Brain microvascular endothelial cell (primary cell): Measurements from ENCODE around the gene RRAGC.
"Not testable (repeated sequence)": the region's sequence is repeated elsewhere in the genome, so short reads cannot be mapped to it uniquely, and the experiment has no call there.

Experiments
- DNase-seq: peaks from one replicate; pipeline ENCODE4 v3.0.0-alpha.2; 2020
- H3K27ac ChIP-seq: fragments of 250-450 bp; sonication (Bioruptor Pico); 2 replicates; pipeline ENCODE4 v1.5.1; 2020; ENCODE audit warnings: mild to moderate bottlenecking, moderate library complexity
- H3K27me3 ChIP-seq: fragments of 250-450 bp; sonication (Bioruptor Pico); replicated peaks from 2 replicates; pipeline ENCODE4 v1.5.1; 2020; ENCODE audit warnings: mild to moderate bottlenecking
- H3K36me3 ChIP-seq: fragments of 250-450 bp; sonication (Bioruptor Pico); replicated peaks from 2 replicates; pipeline ENCODE4 v1.5.1; 2020; ENCODE audit warnings: mild to moderate bottlenecking
- H3K4me3 ChIP-seq: 2 replicates; pipeline ENCODE4 v1.5.1; 2011; ENCODE audit warnings: low read depth, mild to moderate bottlenecking, control low read depth, low read length, moderate library complexity
- CTCF ChIP-seq: IDR thresholded peaks from 2 replicates; pipeline ENCODE4 v1.5.1; 2011; ENCODE audit warnings: low read depth, mild to moderate bottlenecking, moderate library complexity, low read length, control low read depth, inconsistent platforms; ENCODE audit errors: missing control alignments
- in situ Hi-C: cut with HindIII; loops from 2 replicates; pipeline ENCODE4 v1.10.0; 2017; ENCODE audit warnings: low sequenced_read_pairs, low pct_ligation_motif_present

The RRAGC gene

GRCh38 chr1:38817267-38818174, 42.1 kb downstream of the RRAGC start:
- Histone ChIP-seq H3K27me3 (peaks cover 60% of the 10 kb centered on the region), H3K27ac (no peak overlapping the region), H3K4me3 (peak overlapping the region; percentile 5), H3K36me3 (no peaks in the 10 kb centered on the region)
- in situ Hi-C loops = loop anchor here (25.0 kb wide), 1 partner anchor 780 kb away; the partner anchor contains the start of gene POU3F1
- no peak for TF ChIP-seq CTCF
- DNase-seq = no peak

GRCh38 chr1:38815903-38816627, 43.5 kb downstream of the RRAGC start:
- in situ Hi-C loops = loop anchor here (25.0 kb wide), 1 partner anchor 779 kb away; the partner anchor contains the start of gene POU3F1
- peaks cover 53% of the 10 kb centered on the region for H3K27me3 ChIP-seq
- no peak overlapping the region for H3K27ac ChIP-seq
- DNase-seq = no peak
- no peak overlapping the region for H3K4me3 ChIP-seq
- no peak for TF ChIP-seq CTCF
- no peaks in the 10 kb centered on the region for H3K36me3 ChIP-seq

GRCh38 chr1:38814984-38815464, 44.5 kb downstream of the RRAGC start:
- TF ChIP-seq CTCF = no peak
- Histone ChIP-seq H3K36me3 (no peaks in the 10 kb centered on the region), H3K27me3 (peaks cover 51% of the 10 kb centered on the region), H3K27ac (no peak overlapping the region), H3K4me3 (no peak overlapping the region)
- in situ Hi-C loops = loop anchor here (25.0 kb wide), 1 partner anchor 778 kb away; the partner anchor contains the start of gene POU3F1
- DNase-seq = no peak

GRCh38 chr1:38814444-38814983, 45.1 kb downstream of the RRAGC start:
- in situ Hi-C loops = loop anchor here (25.0 kb wide), 1 partner anchor 777 kb away; the partner anchor contains the start of gene POU3F1
- no peak overlapping the region for H3K27ac ChIP-seq
- DNase-seq = no peak
- H3K27me3 ChIP-seq = peaks cover 47% of the 10 kb centered on the region
- H3K4me3 ChIP-seq = no peak overlapping the region
- no peaks in the 10 kb centered on the region for H3K36me3 ChIP-seq
- TF ChIP-seq CTCF = no peak

GRCh38 chr1:38812981-38813380, 46.6 kb downstream of the RRAGC start:
- no peak for DNase-seq
- Histone ChIP-seq H3K27ac (no peak overlapping the region), H3K4me3 (no peak overlapping the region), H3K27me3 (peaks cover 39% of the 10 kb centered on the region), H3K36me3 (no peaks in the 10 kb centered on the region)
- no peak for TF ChIP-seq CTCF
- in situ Hi-C loops = loop anchor here (25.0 kb wide), 1 partner anchor 776 kb away; the partner anchor contains the start of gene POU3F1

- not testable (repeated sequence) for H3K36me3 ChIP-seq, H3K4me3 ChIP-seq, H3K27ac ChIP-seq, DNase-seq
- peaks cover 24% of the 10 kb centered on the region for H3K27me3 ChIP-seq
- in situ Hi-C loops = loop anchor here (25.0 kb wide), 1 partner anchor 774 kb away; the partner anchor contains the start of gene POU3F1
Observed at GRCh38 chr1:38811466-38811865, 48.1 kb downstream of the RRAGC start.
